PC-9 (cell line): ENCODE data around the gene HPSE. TPM values are rescaled to one million over a fixed set of nuclear protein-coding genes. Genes with fewer than 3 reads are reported as not detected.

Source experiments
- BruUV-seq: library from RNA; stranded (reverse); fragments of 400-500 nt; replicated peaks from 2 replicates; lab custom pipeline; 2021; lab: Mats Ljungman, UMichigan
- CTCF ChIA-PET: fragments of 300-600 bp; sonication (Branson Sonifier 250); formaldehyde crosslinking; loops from one replicate; lab custom pipeline; 2022; ENCODE audit warnings: antibody characterized with exemption; lab: Charles Lee
- POLR2A ChIA-PET: fragments of 300-600 bp; sonication (Branson Sonifier 250); formaldehyde crosslinking; loops from one replicate; lab custom pipeline; 2022; ENCODE audit warnings: antibody characterized with exemption; ENCODE audit not compliant: unreplicated experiment; lab: Charles Lee
- DNase-seq, 2 experiments: peaks; one replicate each; pipeline versions ENCODE4 v3.0.0 to v3.0.0-alpha.2; 2015 to 2022; ENCODE audit warnings: mixed read lengths in 1 of 2
- H2AFZ ChIP-seq: fragments of 200-600 bp; sonication (generic); 2 replicates; pipeline ENCODE4 v1.8.1; 2017; ENCODE audit warnings: antibody characterized with exemption
- H3F3A ChIP-seq: fragments of 200-600 bp; sonication (generic); 2 replicates; pipeline ENCODE4 v1.8.1; 2017; ENCODE audit warnings: antibody characterized with exemption, mild to moderate bottlenecking, low read depth; ENCODE audit not compliant: insufficient read depth
- H3K27ac ChIP-seq: fragments of 200-600 bp; sonication (generic); 2 replicates; pipeline ENCODE4 v1.6.1; 2016; ENCODE audit warnings: mixed run types
- H3K27me3 ChIP-seq: fragments of 200-600 bp; sonication (generic); 2 replicates; pipeline ENCODE4 v1.6.1; 2016; ENCODE audit warnings: low read depth, mixed run types; ENCODE audit not compliant: insufficient read depth
- H3K36me3 ChIP-seq: fragments of 200-600 bp; sonication (generic); 2 replicates; pipeline ENCODE4 v1.6.1; 2016; ENCODE audit warnings: low read depth, mixed run types
- H3K4me1 ChIP-seq: fragments of 200-600 bp; sonication (generic); replicated peaks from 2 replicates; pipeline ENCODE4 v1.6.1; 2016; ENCODE audit warnings: mixed run types; ENCODE audit not compliant: insufficient read depth
- H3K4me2 ChIP-seq: fragments of 200-600 bp; sonication (generic); 2 replicates; pipeline ENCODE4 v1.6.1; 2017; ENCODE audit warnings: mixed run types
- H3K4me3 ChIP-seq: fragments of 200-600 bp; sonication (generic); 2 replicates; pipeline ENCODE4 v1.6.1; 2016; ENCODE audit warnings: mixed run types
- H3K79me2 ChIP-seq: fragments of 200-600 bp; sonication (generic); 2 replicates; pipeline ENCODE4 v1.6.1; 2017; ENCODE audit warnings: low read depth, mixed run types
- H3K9me2 ChIP-seq: fragments of 200-600 bp; sonication (generic); 2 replicates; pipeline ENCODE4 v1.8.1; 2017; ENCODE audit warnings: mild to moderate bottlenecking; ENCODE audit not compliant: insufficient read depth
- H3K9me3 ChIP-seq: fragments of 200-600 bp; sonication (generic); 2 replicates; pipeline ENCODE4 v1.8.1; 2016; ENCODE audit warnings: low read depth; ENCODE audit not compliant: insufficient read depth
- H4K20me1 ChIP-seq: fragments of 200-600 bp; sonication (generic); 2 replicates; pipeline ENCODE4 v1.8.1; 2017; ENCODE audit not compliant: insufficient read depth
- EZH2 ChIP-seq: fragments of 200-600 bp; sonication (generic); IDR thresholded peaks from 2 replicates; pipeline ENCODE4 v1.8.0; 2017; ENCODE audit warnings: antibody characterized with exemption, low read depth
- intact Hi-C: fragments of 100-400 bp; cut with micrococcal nuclease; formaldehyde crosslinking; loops from one replicate; pipeline ENCODE4 v1.10.0; 2022; ENCODE audit not compliant: unreplicated experiment
- total RNA-seq: library from RNA; stranded (reverse); gene quantifications from 2 replicates; pipeline ENCODE4 v1.2.3, GENCODE V29; 2021
- TF ChIP-seq, protein P1 (sequence below): fragments of 200-600 bp; sonication (generic); conservative IDR thresholded peaks from 2 replicates; pipeline ENCODE4 v1.6.1; 2017; ENCODE audit warnings: mixed run types, antibody characterized with exemption, mild to moderate bottlenecking, moderate library complexity

Gene HPSE
- total RNA-seq, 1 experiment from 2014 or later, result 4.4 TPM

DNA sequence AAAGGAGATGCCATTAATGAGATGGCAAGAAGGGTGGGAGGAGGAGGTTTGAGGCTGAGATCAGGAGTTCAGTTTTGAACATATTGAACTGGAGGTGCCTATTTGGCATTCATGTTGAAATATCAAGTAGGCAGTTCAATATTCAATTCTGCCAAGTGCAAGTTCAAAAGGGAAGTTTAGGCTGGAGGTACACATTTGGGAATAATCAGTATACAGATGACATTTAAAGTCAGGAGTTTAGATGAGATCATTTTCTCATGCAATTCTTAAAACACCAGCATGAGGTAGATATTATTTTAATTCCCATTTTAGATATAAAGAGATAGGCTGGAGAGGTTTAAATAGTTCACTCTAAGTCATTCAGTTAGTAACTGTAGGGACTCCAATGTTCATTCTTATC lies 76.2 kb downstream of the HPSE start:
- no peaks in the 10 kb centered on the region for H4K20me1 ChIP-seq
- no peaks in the 10 kb centered on the region for H3K79me2 ChIP-seq
- no peaks in the 10 kb centered on the region for H3K27me3 ChIP-seq
- DNase-seq, result no peak
- no peak for TF ChIP-seq EZH2
- TF ChIP-seq, protein P1, sequence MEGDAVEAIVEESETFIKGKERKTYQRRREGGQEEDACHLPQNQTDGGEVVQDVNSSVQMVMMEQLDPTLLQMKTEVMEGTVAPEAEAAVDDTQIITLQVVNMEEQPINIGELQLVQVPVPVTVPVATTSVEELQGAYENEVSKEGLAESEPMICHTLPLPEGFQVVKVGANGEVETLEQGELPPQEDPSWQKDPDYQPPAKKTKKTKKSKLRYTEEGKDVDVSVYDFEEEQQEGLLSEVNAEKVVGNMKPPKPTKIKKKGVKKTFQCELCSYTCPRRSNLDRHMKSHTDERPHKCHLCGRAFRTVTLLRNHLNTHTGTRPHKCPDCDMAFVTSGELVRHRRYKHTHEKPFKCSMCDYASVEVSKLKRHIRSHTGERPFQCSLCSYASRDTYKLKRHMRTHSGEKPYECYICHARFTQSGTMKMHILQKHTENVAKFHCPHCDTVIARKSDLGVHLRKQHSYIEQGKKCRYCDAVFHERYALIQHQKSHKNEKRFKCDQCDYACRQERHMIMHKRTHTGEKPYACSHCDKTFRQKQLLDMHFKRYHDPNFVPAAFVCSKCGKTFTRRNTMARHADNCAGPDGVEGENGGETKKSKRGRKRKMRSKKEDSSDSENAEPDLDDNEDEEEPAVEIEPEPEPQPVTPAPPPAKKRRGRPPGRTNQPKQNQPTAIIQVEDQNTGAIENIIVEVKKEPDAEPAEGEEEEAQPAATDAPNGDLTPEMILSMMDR, result no peak
- no TSS peak for BruUV-seq
- H3K27ac ChIP-seq, result no peak overlapping the region
- H3K4me2 ChIP-seq, result no peak overlapping the region
- H3K9me2 ChIP-seq, result no peaks in the 10 kb centered on the region
- H3K36me3 ChIP-seq, result no peaks in the 10 kb centered on the region
- no peak overlapping the region for H2AFZ ChIP-seq
- intact Hi-C loops, result loop anchor here (5.0 kb wide), 1 partner anchor 51 kb away; no protein-coding TSS in a partner anchor
- peaks cover 15% of the 10 kb centered on the region; the same call in 1 of the 2 replicates for H3F3A ChIP-seq
- H3K4me1 ChIP-seq, result peaks cover 21% of the 10 kb centered on the region
- ChIA-PET CTCF (no interaction called here), POLR2A (no interaction called here)
- no peaks in the 10 kb centered on the region; the same call in 1 of the 2 replicates for H3K9me3 ChIP-seq
- H3K4me3 ChIP-seq, result no peak overlapping the region

DNA sequence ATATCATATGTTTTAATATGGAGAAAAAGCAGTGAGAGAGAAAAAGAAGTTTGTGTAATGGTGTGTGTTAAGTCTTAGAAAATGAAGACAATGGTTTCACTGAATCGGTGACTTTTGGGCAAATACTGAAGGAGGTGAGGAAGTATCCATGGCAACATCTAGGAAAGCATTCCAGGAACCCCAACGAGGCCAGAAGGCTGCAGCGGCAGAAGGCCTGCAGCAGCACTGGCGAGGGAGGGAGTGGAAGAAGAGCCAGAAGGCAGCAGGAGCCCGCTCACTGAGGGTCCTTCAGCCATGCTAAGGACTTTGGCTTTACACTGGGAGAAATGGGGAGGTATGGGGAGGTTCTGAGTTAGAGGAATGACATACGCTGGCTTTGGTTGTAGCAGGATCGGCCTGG lies 76.8 kb downstream of the HPSE start:
- CTCF ChIA-PET, result no interaction called here
- no peaks in the 10 kb centered on the region for H3K79me2 ChIP-seq

DNA sequence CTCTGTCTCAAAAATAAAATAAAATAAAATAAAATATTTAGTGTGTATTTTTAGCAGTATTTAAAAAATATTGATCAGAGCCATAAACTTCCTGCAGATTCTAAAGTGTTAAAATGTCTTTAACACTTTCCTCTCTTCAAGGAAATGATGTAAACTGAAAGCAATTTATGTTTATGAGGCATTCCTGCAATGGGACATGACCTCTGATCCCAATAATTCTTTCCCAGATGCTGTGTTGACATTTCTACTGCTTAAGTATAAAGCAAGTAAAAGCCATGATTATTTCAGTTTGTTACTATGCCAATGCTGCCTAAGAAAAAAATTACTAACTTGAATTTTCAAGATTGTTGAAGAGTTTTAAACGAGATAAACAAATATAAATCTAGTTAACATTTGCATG lies 79.1 kb downstream of the HPSE start:
- DNase-seq, result peak in 1 of 2 experiments; percentile 78
- CTCF ChIA-PET, result no interaction called here
- peak overlapping the region; percentile 87 for H3K27ac ChIP-seq
- H3K9me3 ChIP-seq, result no peaks in the 10 kb centered on the region; the same call in 1 of the 2 replicates
- no peak overlapping the region for H3K4me2 ChIP-seq
- H3F3A ChIP-seq, result peaks cover 15% of the 10 kb centered on the region; the same call in 1 of the 2 replicates
- peaks cover 21% of the 10 kb centered on the region for H3K4me1 ChIP-seq
- H3K9me2 ChIP-seq, result no peaks in the 10 kb centered on the region
- no peak overlapping the region for H2AFZ ChIP-seq
- BruUV-seq, result no TSS peak
- no peaks in the 10 kb centered on the region for H4K20me1 ChIP-seq
- H3K27me3 ChIP-seq, result no peaks in the 10 kb centered on the region
- intact Hi-C loops, result loop anchor here (5.0 kb wide), 1 partner anchor 48 kb away; no protein-coding TSS in a partner anchor
- H3K36me3 ChIP-seq, result no peaks in the 10 kb centered on the region
- POLR2A ChIA-PET, result no interaction called here
- no peak for TF ChIP-seq EZH2
- TF ChIP-seq, protein P1, result no peak
- no peak overlapping the region for H3K4me3 ChIP-seq
- H3K79me2 ChIP-seq, result no peaks in the 10 kb centered on the region

More for the DNA sequence above, 76.8 kb downstream of the HPSE start:
- Histone ChIP-seq H3K4me1 (peaks cover 21% of the 10 kb centered on the region), H3K4me3 (no peak overlapping the region), H2AFZ (no peak overlapping the region), H3K36me3 (no peaks in the 10 kb centered on the region), H3K9me3 (no peaks in the 10 kb centered on the region; the same call in 1 of the 2 replicates), H4K20me1 (no peaks in the 10 kb centered on the region), H3F3A (peaks cover 15% of the 10 kb centered on the region; the same call in 1 of the 2 replicates), H3K27me3 (no peaks in the 10 kb centered on the region), H3K27ac (peak overlapping the region; percentile 87), H3K4me2 (no peak overlapping the region), H3K9me2 (no peaks in the 10 kb centered on the region)
- no TSS peak for BruUV-seq
- TF ChIP-seq, protein P1, result no peak
- no peak for TF ChIP-seq EZH2
- DNase-seq, result no peak
- POLR2A ChIA-PET, result no interaction called here
- intact Hi-C loops, result loop anchor here (5.0 kb wide), 1 partner anchor 51 kb away; no protein-coding TSS in a partner anchor
